ENCODE data around the gene HPN. TPM values are rescaled to one million over a fixed set of nuclear protein-coding genes. Genes with fewer than 3 reads are reported as not detected.

Gene HPN
- total and polyA plus RNA-seq, 2 of the 13 experiments (the other 11 are each of a cell fraction or from before 2014, with no cell fraction given) = 46.7 to 261 TPM

DNA sequence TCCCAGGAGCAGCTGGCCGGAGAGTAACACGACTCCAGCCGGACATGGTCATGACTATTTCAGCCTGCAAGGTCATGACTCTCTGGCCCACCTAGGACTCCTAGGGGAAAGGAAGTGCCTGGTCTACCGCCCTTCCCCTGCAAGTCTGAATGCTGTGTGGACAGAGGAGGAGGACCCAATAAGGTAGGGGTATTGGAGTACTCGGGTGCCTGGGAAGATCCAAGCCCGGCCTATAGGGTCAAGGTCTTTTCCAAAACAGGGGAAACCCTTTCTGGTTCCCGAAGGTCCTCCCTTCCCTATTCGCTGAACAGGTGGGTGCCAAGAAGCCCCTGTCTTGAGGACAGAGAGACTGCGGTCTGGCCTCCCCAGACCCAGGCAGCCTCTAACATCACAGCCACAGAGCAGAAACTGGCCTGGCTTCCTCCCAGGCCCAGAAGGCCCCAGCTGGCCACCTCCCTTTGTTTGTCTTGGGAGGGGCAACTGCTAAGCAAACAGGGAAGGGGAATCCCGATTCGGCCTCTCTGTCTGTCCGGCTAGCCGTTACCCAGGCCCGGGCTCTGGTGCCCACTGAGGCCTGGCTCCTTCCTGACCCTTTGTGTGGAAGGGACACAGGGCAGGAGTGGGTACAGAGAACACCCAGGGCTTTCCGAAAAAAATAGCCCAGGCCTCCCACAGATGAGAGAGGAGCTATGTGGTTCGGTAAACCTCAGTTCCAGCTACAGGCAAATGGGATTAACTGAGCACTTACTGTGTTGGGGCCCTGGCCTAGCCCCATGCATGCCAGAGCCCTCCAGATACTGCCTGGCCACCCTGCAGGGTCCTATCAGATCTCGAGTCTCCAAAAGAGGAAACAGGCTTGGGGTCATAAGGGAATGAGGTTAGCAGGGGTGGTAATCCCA, 46.6 kb upstream of the HPN start (continued):
- TF ChIP-seq, protein P1, sequence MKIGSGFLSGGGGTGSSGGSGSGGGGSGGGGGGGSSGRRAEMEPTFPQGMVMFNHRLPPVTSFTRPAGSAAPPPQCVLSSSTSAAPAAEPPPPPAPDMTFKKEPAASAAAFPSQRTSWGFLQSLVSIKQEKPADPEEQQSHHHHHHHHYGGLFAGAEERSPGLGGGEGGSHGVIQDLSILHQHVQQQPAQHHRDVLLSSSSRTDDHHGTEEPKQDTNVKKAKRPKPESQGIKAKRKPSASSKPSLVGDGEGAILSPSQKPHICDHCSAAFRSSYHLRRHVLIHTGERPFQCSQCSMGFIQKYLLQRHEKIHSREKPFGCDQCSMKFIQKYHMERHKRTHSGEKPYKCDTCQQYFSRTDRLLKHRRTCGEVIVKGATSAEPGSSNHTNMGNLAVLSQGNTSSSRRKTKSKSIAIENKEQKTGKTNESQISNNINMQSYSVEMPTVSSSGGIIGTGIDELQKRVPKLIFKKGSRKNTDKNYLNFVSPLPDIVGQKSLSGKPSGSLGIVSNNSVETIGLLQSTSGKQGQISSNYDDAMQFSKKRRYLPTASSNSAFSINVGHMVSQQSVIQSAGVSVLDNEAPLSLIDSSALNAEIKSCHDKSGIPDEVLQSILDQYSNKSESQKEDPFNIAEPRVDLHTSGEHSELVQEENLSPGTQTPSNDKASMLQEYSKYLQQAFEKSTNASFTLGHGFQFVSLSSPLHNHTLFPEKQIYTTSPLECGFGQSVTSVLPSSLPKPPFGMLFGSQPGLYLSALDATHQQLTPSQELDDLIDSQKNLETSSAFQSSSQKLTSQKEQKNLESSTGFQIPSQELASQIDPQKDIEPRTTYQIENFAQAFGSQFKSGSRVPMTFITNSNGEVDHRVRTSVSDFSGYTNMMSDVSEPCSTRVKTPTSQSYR (CRISPR knock-in tag; IDR thresholded peaks at IDR 0.05; ENCODE audit: borderline replicate concordance) = no peak
- peak; percentile 89; the same call in 1 of the 2 replicates for TF ChIP-seq PAX8 (CRISPR knock-in tag; IDR thresholded peaks at IDR 0.05; ENCODE audit: borderline replicate concordance)
- TF ChIP-seq ZGPAT (CRISPR knock-in tag; IDR thresholded peaks at IDR 0.05) = peak; percentile 79
- no peak for TF ChIP-seq ZNF597 (CRISPR knock-in tag; IDR thresholded peaks at IDR 0.05)
- TF ChIP-seq PHB2 (IDR thresholded peaks at IDR 0.05; ENCODE audit: partially characterized antibody) = no peak
- peak; percentile 74; the same call in 1 of the 2 replicates for TF ChIP-seq MLX (CRISPR knock-in tag; IDR thresholded peaks at IDR 0.05)
- TF ChIP-seq, protein P2, sequence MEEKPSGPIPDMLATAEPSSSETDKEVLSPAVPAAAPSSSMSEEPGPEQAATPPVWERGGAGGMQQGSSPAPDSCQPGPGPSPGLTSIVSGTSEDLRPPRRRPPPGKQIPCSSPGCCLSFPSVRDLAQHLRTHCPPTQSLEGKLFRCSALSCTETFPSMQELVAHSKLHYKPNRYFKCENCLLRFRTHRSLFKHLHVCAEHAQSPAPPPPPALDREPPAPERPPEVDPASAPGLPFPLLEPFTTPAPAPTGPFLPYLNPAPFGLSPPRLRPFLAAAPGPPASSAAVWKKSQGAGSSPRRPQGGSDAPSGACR (CRISPR knock-in tag; IDR thresholded peaks at IDR 0.05) = no peak; the same call in 1 of the 2 replicates
- TF ChIP-seq TMF1 (CRISPR knock-in tag; IDR thresholded peaks at IDR 0.05; ENCODE audit: low read depth) = no peak
- TF ChIP-seq DZIP1 (CRISPR knock-in tag; IDR thresholded peaks at IDR 0.05) = no peak
- TF ChIP-seq ZBED4 (CRISPR knock-in tag; IDR thresholded peaks at IDR 0.05; ENCODE audit: borderline replicate concordance) = peak; percentile 92
- TF ChIP-seq ZNF12 (CRISPR knock-in tag; IDR thresholded peaks at IDR 0.05) = no peak
- no peak for TF ChIP-seq RAD51 (IDR thresholded peaks at IDR 0.05; ENCODE audit: borderline replicate concordance)
